Endothelial cell of coronary artery (primary cell): ENCODE results near the gene MYCN. TPM values are rescaled to one million over a fixed set of nuclear protein-coding genes. Genes with fewer than 3 reads are reported as not detected.

Source experiments
- total RNA-seq: library from RNA; depleted of rRNA; stranded (reverse); fragments of >200 nt; gene quantifications from 2 replicates; pipeline ENCODE4 v1.2.3, GENCODE V29; 2014

Gene MYCN
- 1.6 and 2.4 TPM in 2 replicates for total RNA-seq

GRCh38 chr2:15939854-15940660, at the start of gene MYCN:
Gene MYCN (plus strand): TSS chr2:15940550. CDS start chr2:15942065, 1,515 bp downstream.

